ENCODE data around the gene TPT1. TPM values are rescaled to one million over a fixed set of nuclear protein-coding genes. Genes with fewer than 3 reads are reported as not detected.

TPT1 gene
- total and polyA plus RNA-seq, 4 donors = 2,791 to 8,629 (median 4,381) TPM

- ATAC-seq (ENCODE audit: insufficient read depth, low FRiP score) (no peak), DNase-seq (no peak)
- 89 to 94% methylated on average over 5 of the region's 5 CpGs for whole genome bisulfite sequencing, 2 donors
- no peak for TF ChIP-seq CTCF (IDR thresholded peaks at IDR 0.05; ENCODE audit: control extremely low read depth, extremely low read depth)
- Histone ChIP-seq H3K36me3 (ENCODE audit: control insufficient read depth in 4 of 4, insufficient read depth in 4 of 4, low read length in 4 of 4) (no peaks in the 10 kb centered on the region), H3K27me3 (ENCODE audit: control insufficient read depth in 3 of 3, insufficient read depth in 3 of 3, low read length in 2 of 3) (no peaks in the 10 kb centered on the region), H3K9ac (ENCODE audit: insufficient read depth in 1 of 2, low read length in 2 of 2) (no peak overlapping the region), H3K4me3 (no peak overlapping the region), H3K9me3 (ENCODE audit: control insufficient read depth in 4 of 4, insufficient read depth in 3 of 4, low read length in 3 of 4) (no peaks in the 10 kb centered on the region), H3K4me1 (ENCODE audit: control insufficient read depth in 5 of 5, insufficient read depth in 5 of 5, low read length in 5 of 5) (no peaks in the 10 kb centered on the region), H3K27ac (ENCODE audit: low read depth in 1 of 2, low read length in 1 of 2) (no peak overlapping the region)
These were observed 37.1 kb downstream of the TPT1 start for GRCh38 chr13:45303866-45304265.

- no peak overlapping the region for H3K27ac ChIP-seq (ENCODE audit: low read depth in 1 of 2, low read length in 1 of 2)
- no peak for TF ChIP-seq CTCF (IDR thresholded peaks at IDR 0.05; ENCODE audit: control extremely low read depth, extremely low read depth)
- no peak for DNase-seq
- H3K4me3 ChIP-seq = no peak overlapping the region
- H3K9ac ChIP-seq (ENCODE audit: insufficient read depth in 1 of 2, low read length in 2 of 2) = no peak overlapping the region
- no peak for ATAC-seq (ENCODE audit: insufficient read depth, low FRiP score)
- WGBS, 2 donors = 88 to 89% methylated on average over 2 of the region's 2 CpGs
- H3K4me1 ChIP-seq (ENCODE audit: control insufficient read depth in 5 of 5, insufficient read depth in 5 of 5, low read length in 5 of 5) = no peaks in the 10 kb centered on the region
- no peaks in the 10 kb centered on the region for H3K27me3 ChIP-seq (ENCODE audit: control insufficient read depth in 3 of 3, insufficient read depth in 3 of 3, low read length in 2 of 3)
- H3K9me3 ChIP-seq (ENCODE audit: control insufficient read depth in 4 of 4, insufficient read depth in 3 of 4, low read length in 3 of 4) = no peaks in the 10 kb centered on the region
- H3K36me3 ChIP-seq (ENCODE audit: control insufficient read depth in 4 of 4, insufficient read depth in 4 of 4, low read length in 4 of 4) = no peaks in the 10 kb centered on the region
These were observed 38.0 kb downstream of the TPT1 start for GRCh38 chr13:45303026-45303425.

GRCh38 chr13:45302507-45302906, 38.5 kb downstream of the TPT1 start:
- TF ChIP-seq CTCF (IDR thresholded peaks at IDR 0.05; ENCODE audit: control extremely low read depth, extremely low read depth) = no peak
- DNase-seq = no peak
- no peaks in the 10 kb centered on the region for H3K4me1 ChIP-seq (ENCODE audit: control insufficient read depth in 5 of 5, insufficient read depth in 5 of 5, low read length in 5 of 5)
- H3K36me3 ChIP-seq (ENCODE audit: control insufficient read depth in 4 of 4, insufficient read depth in 4 of 4, low read length in 4 of 4) = no peaks in the 10 kb centered on the region
- no peak for ATAC-seq (ENCODE audit: insufficient read depth, low FRiP score)
- H3K9ac ChIP-seq (ENCODE audit: insufficient read depth in 1 of 2, low read length in 2 of 2) = no peak overlapping the region
- no peak overlapping the region for H3K4me3 ChIP-seq
- H3K27ac ChIP-seq (ENCODE audit: low read depth in 1 of 2, low read length in 1 of 2) = no peak overlapping the region
- H3K9me3 ChIP-seq (ENCODE audit: control insufficient read depth in 4 of 4, insufficient read depth in 3 of 4, low read length in 3 of 4) = no peaks in the 10 kb centered on the region
- 52 to 55% methylated on average over 3 of the region's 3 CpGs for WGBS, 2 donors
- H3K27me3 ChIP-seq (ENCODE audit: control insufficient read depth in 3 of 3, insufficient read depth in 3 of 3, low read length in 2 of 3) = no peaks in the 10 kb centered on the region

- no peak overlapping the region for H3K9ac ChIP-seq (ENCODE audit: insufficient read depth in 1 of 2, low read length in 2 of 2)
- no peak overlapping the region for H3K4me3 ChIP-seq
- no peaks in the 10 kb centered on the region for H3K9me3 ChIP-seq (ENCODE audit: control insufficient read depth in 4 of 4, insufficient read depth in 3 of 4, low read length in 3 of 4)
- ATAC-seq (ENCODE audit: insufficient read depth, low FRiP score) = no peak
- H3K27ac ChIP-seq (ENCODE audit: low read depth in 1 of 2, low read length in 1 of 2) = no peak overlapping the region
- peak; percentile 19 to 59 (median 36) for DNase-seq
- WGBS, 2 donors = 55 to 77% methylated on average over 11 of the region's 11 CpGs
- H3K4me1 ChIP-seq (ENCODE audit: control insufficient read depth in 5 of 5, insufficient read depth in 5 of 5, low read length in 5 of 5) = no peaks in the 10 kb centered on the region
- H3K36me3 ChIP-seq (ENCODE audit: control insufficient read depth in 4 of 4, insufficient read depth in 4 of 4, low read length in 4 of 4) = no peaks in the 10 kb centered on the region
- H3K27me3 ChIP-seq (ENCODE audit: control insufficient read depth in 3 of 3, insufficient read depth in 3 of 3, low read length in 2 of 3) = no peaks in the 10 kb centered on the region
- TF ChIP-seq CTCF (IDR thresholded peaks at IDR 0.05; ENCODE audit: control extremely low read depth, extremely low read depth) = no peak
These were observed 39.7 kb downstream of the TPT1 start for GRCh38 chr13:45301263-45301662.

Data from lung (tissue), 12 donors.